HG02610 (cell line): ENCODE data around the gene RNF25.

Experiments
- ATAC-seq: cut with Tn5 transposase; IDR thresholded peaks from one replicate; pipeline ENCODE4 v1.9.1; 2021; ENCODE audit warnings: mild to moderate bottlenecking, moderate library complexity; ENCODE audit not compliant: unreplicated experiment

Gene RNF25, protein sequence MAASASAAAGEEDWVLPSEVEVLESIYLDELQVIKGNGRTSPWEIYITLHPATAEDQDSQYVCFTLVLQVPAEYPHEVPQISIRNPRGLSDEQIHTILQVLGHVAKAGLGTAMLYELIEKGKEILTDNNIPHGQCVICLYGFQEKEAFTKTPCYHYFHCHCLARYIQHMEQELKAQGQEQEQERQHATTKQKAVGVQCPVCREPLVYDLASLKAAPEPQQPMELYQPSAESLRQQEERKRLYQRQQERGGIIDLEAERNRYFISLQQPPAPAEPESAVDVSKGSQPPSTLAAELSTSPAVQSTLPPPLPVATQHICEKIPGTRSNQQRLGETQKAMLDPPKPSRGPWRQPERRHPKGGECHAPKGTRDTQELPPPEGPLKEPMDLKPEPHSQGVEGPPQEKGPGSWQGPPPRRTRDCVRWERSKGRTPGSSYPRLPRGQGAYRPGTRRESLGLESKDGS

DNA sequence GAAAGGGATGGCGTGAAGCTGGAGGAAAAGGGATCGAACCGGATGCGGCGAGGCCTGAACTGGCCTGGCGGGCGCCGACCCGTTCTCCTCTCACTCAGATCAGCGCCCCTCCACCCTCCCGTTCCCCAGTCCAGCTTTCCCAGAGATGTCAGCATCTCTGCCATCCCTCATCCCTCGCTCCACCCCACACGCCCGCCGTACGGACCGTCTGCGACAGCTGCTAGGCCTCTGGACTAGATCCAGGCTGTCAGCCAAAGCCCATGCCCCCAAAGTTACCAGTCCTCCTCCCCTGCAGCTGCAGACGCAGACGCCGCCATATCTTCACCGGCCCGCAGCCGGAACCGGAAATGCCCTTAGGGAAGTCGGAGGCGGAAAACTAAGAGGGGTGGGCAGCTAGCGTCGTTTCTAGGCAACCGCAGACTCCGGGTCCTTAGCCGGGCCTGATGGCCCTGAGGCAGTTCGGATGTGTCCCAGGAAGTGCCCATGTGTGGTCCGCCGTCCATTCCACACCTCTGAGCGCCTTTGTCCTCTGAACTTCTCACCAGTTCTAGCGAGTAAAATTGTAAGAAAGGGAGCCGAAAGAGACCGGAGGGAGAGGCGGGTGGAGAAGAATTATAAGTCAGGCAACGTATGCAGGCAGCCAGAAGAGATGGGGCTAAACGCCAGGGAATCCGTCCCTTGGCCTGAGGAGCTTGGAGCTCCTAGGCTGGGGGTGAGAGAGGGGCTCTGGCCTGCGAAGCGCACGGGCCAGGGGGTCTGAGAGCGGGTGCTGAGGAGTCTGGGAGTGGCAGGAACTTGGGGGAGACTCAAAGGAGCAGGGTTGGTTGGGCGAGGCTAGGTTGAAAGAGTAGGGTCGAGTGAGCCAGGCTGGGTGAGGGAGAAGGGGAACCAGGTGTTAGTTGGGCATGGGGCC, at the start of gene RNF25, which contains the start of gene STK36:
Gene RNF25 (minus strand): TSS at position 349 of the 913 bp plus-strand sequence. CDS start 32 bp downstream, at position 317.
Gene STK36 (plus strand): TSS at position 433 of the 913 bp plus-strand sequence. CDS start 744 bp downstream, outside the sequence.
- peak; percentile 98 for ATAC-seq

GRCh38 chr2:218721488-218721887, 49.7 kb upstream of the RNF25 start:
- ATAC-seq, result no peak

- no peak for ATAC-seq
These were observed 48.5 kb upstream of the RNF25 start for GRCh38 chr2:218720048-218721041.

- ATAC-seq, result no peak
These were observed 47.7 kb upstream of the RNF25 start for GRCh38 chr2:218719457-218719856.

DNA sequence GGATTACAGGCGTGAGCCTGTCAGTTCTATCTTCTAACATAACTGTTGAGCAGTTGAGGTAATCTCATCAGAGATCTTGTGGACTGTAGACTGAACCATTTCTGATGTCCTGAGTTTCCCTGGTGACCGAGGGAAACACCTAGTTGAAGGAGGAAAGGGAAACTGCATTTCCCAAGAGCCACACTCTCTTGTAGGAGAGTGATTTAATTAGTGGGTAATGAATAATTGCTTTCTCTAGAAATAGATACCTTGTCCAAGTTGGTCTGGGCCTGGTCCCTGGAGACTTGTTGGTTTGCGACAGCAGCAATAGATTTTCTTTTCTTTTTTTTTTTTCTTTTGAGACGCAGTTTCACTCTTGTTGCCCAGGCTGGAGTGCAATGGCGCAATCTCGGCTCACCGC, 46.3 kb upstream of the RNF25 start:
- no peak for ATAC-seq

DNA sequence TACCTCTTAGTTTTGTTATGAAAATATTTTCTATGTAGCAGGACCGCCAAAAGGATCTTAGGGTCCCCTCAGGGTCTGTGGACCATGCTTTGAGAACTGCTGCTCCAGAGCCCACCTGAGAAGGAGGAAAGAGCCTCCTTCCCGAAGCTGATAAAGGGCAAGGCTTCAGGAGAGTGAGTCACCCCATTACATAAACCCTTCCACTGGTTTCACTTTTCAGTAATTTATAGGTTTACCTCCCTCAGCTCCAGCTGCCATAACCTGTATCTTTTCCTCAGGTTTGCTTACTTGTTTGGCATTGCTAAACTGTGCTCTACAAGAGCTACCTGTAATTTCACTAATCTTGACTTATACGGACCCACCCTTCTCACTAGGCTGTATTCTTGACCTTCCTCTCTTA, 45.5 kb upstream of the RNF25 start:
- ATAC-seq, result no peak

- ATAC-seq, result no peak
These were observed 44.3 kb upstream of the RNF25 start for GRCh38 chr2:218716070-218716469.

- ATAC-seq, result no peak
These were observed 42.1 kb upstream of the RNF25 start for GRCh38 chr2:218713922-218714321.

DNA sequence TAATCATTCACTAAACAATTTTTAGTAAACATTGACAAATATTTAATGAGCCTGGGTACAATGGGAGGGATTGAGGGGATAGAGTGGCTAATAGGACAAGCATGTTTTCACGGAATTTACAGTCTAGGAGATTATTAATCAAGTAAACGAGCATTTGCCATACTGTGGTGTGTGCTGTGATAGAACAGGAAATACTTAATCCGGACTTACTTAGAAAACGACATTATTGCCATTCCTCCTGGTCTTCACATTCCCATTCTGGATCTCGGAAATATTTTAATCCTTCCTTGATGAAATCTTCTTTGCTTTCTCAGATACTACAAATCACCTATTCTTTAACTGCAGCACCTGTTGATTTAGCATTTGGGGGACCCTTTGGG, 39.7 kb upstream of the RNF25 start:
- no peak for ATAC-seq

GRCh38 chr2:218710687-218711549, 39.1 kb upstream of the RNF25 start, which contains the start of gene TTLL4:
Gene TTLL4, plus strand, starts transcription at chr2:218710835. Its CDS starts 26,842 bp downstream, at chr2:218737677.
- ATAC-seq, result peak; percentile 93

DNA sequence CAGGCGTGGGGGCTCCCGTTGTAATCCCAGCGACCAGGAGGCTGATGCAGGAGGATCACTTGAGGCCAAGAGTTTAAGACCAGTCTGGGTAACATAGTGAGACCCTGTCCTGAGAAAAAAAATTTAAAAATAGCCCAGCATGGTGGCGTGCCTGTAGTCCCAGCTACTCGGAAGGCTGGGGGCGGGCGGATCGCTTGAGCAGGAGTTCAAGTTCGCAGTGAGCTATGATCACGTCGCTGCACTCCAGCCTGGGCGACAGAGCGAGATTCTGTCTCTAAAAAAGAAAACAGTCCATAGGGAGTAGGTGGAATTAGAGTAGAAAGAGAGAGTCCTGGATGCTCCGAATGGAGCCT, 38.5 kb upstream of the RNF25 start:
- no peak for ATAC-seq

GRCh38 chr2:218709908-218710307, 38.1 kb upstream of the RNF25 start:
- ATAC-seq, result no peak

DNA sequence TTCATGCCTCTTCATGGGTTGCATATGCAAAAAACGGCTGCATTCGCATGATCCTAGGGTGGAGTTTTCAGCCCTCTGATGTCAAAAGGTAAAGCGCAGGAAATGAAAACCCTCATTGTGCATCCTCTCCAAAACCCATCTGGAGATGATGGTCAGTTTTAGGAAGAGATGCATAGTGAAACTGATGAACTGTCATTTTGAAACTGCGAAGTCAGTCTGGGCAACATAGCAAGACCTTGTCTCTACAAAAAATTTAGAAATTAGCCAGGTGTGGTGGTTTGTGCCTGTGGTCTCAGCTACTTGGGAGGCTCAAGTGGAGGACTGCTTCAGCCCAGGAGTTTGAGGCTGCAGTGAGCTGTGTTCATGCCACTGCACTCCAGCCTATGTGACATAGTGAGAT, 36.3 kb upstream of the RNF25 start:
- peak; percentile 34 for ATAC-seq

DNA sequence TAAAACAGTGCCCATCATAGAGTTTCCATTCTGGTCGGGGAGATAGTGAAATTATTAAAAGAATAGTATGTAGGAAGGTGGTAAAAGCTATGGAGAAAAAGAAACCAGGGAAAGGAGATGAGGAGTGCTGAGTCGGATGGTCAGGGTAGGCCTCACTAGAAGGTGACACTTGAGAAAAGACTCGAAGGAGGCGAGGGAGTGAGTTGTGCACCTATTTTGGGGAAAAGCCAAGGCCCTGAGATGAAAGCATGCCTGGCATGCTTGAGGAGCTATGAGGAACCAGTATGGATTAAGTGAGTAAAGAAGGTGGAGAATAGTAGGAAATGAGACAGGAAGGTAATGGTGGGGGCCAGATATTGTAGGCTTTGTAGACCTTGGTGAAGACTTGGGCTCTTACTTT, 31.5 kb upstream of the RNF25 start:
- ATAC-seq, result no peak

GRCh38 chr2:218701806-218702205, 30.0 kb upstream of the RNF25 start:
- no peak for ATAC-seq

GRCh38 chr2:218698885-218699284, 27.1 kb upstream of the RNF25 start:
- no peak for ATAC-seq

GRCh38 chr2:218694405-218695145, 22.8 kb upstream of the RNF25 start:
- ATAC-seq, result no peak

GRCh38 chr2:218691234-218691633, 19.4 kb upstream of the RNF25 start:
- no peak for ATAC-seq
